ENCODE data around the gene CNKSR3. TPM values are rescaled to one million over a fixed set of nuclear protein-coding genes. Genes with fewer than 3 reads are reported as not detected.

CNKSR3 gene
- total RNA-seq, 6 donors from 2014 or later = 2.1 to 14.3 (median 7.5) TPM

DNA sequence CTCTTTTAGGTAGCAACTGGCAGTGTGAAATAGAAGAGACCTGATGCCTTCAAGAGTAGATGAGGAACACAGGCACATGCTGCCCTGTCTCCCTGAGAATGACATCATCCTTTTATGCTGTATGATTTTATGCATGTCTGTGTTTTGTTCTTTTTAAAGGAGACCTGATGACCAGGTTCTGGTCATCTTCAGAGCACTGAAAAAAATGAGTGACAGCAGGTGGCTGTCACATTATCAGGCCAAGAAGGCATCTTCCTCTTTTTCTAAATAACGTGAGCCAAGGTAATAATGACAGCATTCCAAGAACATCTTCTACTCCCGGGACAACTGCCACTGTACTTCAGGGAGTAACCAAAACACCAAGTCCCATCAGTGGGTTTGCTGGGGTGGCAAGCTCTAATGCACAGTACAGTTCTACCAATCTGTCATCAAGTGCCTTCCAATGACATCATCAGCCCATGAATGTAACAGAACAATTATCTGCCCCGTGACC lies 28.9 kb downstream of the CNKSR3 start:
- Histone ChIP-seq H3K4me1 (peaks cover 5 to 24% (median 14%) of the 10 kb centered on the region in 4 donors), H3K9me3 (no peaks in the 10 kb centered on the region), H3K27me3 (no peaks in the 10 kb centered on the region), H3K27ac (no peak overlapping the region), H3K36me3 (no peaks in the 10 kb centered on the region), H3K4me3 (no peak overlapping the region)
- WGBS, 2 donors = 76 to 84% methylated on average over 3 of the region's 3 CpGs
- TF ChIP-seq, protein P1, sequence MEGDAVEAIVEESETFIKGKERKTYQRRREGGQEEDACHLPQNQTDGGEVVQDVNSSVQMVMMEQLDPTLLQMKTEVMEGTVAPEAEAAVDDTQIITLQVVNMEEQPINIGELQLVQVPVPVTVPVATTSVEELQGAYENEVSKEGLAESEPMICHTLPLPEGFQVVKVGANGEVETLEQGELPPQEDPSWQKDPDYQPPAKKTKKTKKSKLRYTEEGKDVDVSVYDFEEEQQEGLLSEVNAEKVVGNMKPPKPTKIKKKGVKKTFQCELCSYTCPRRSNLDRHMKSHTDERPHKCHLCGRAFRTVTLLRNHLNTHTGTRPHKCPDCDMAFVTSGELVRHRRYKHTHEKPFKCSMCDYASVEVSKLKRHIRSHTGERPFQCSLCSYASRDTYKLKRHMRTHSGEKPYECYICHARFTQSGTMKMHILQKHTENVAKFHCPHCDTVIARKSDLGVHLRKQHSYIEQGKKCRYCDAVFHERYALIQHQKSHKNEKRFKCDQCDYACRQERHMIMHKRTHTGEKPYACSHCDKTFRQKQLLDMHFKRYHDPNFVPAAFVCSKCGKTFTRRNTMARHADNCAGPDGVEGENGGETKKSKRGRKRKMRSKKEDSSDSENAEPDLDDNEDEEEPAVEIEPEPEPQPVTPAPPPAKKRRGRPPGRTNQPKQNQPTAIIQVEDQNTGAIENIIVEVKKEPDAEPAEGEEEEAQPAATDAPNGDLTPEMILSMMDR (IDR thresholded peaks at IDR 0.05) = no peak
- TF ChIP-seq POLR2A (IDR thresholded peaks at IDR 0.05) = no peak
- TF ChIP-seq EP300 (IDR thresholded peaks at IDR 0.05) = no peak
- TF ChIP-seq POLR2AphosphoS5 (IDR thresholded peaks at IDR 0.05) = no peak
- no peak for ATAC-seq (ENCODE audit: low FRiP score in 2 of 2)
- no peak for DNase-seq

DNA sequence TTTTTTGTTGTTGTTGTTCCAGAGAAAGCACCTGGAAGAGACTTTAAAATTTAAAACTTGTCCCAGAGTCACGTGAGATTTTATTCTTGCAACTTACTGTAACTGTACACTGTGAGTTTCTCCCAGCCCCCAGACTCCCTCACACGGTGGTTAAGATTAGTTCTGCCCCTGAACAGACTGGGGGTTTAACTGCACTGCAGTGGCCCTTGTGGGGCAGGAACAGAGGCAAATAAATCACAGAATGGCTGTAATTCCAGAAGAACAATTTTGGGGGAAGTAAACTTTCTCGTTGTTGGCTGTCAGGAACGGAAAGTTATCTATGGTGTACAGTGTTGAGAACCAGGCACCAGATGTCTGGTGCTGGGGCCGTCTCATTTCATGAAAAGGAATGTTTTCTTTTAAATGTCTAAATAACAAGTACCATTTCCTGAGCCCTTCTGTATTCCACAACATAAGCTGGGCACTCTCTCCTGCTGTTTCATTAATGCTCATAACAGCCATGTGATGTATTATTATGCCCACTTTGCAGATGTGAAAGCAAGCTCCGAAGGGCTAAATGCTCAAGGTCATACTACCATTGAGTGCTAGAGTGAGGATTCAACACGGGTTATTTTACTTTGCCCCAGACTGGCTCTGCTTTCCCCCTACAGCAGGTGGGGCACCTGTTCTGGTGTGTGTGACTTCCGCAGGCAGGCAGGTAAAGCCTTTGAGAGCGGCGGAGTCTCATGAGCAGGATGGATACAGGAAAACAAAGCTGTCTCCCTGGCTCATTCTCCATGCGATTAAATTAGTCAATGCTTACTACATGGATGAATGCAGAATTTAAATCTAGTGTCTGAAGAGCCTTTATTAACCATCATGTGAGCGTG lies 30.5 kb downstream of the CNKSR3 start:
- no peak overlapping the region for H3K4me3 ChIP-seq
- ATAC-seq (ENCODE audit: low FRiP score in 2 of 2) = no peak
- TF ChIP-seq POLR2AphosphoS5 (IDR thresholded peaks at IDR 0.05) = no peak
- no peaks in the 10 kb centered on the region for H3K27me3 ChIP-seq
- H3K36me3 ChIP-seq = no peaks in the 10 kb centered on the region
- peaks cover 5 to 24% (median 7%) of the 10 kb centered on the region in 4 donors for H3K4me1 ChIP-seq
- no peak for DNase-seq
- H3K27ac ChIP-seq = no peak overlapping the region
- no peaks in the 10 kb centered on the region for H3K9me3 ChIP-seq
- WGBS, 2 donors = 64 to 66% methylated on average over 8 to 12 of the region's 12 CpGs

DNA sequence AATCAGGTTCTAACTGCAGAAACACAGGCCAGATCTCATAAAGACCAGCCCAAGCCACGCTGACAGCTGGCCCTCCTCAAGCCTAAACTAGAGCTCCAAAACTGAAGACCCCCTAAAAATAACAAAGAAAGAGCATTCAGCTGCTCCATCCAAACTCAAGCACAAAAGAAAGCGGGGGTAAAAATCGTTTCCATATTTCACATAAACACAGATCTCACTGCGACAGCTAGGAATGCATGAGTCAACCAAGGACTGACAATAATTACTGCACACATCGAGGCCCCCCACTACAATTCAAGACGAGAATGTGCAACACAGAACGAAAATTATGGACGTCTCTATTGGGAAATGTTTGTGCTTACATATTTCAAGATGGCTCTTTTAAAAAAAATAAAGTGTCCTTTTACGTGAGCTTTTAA lies 31.1 kb downstream of the CNKSR3 start:
- Histone ChIP-seq H3K4me3 (no peak overlapping the region), H3K36me3 (no peaks in the 10 kb centered on the region), H3K27ac (no peak overlapping the region), H3K27me3 (no peaks in the 10 kb centered on the region), H3K9me3 (no peaks in the 10 kb centered on the region), H3K4me1 (peaks cover 5 to 24% (median 7%) of the 10 kb centered on the region in 4 donors)
- WGBS, 2 donors = 63 to 71% methylated on average over 9 of the region's 9 CpGs
- no peak for TF ChIP-seq POLR2A (IDR thresholded peaks at IDR 0.05)
- ATAC-seq (ENCODE audit: low FRiP score in 2 of 2) (no peak), DNase-seq (no peak)

DNA sequence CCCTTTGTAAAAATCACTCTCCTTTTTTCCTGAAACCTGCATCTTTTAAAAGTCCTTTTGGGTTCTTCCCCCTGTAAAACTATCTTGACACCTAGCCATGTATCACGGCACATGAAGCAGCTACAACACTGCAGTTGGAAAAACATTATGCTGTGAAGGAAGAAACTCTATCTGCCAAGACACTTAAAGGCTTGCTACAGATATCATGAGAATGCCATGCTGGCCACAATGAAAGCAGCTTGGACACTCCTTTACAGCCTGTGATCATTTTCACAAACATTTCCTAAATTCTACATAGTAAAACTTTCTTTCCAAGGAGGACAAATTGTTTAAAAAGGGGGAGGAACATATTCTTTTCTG lies 31.8 kb downstream of the CNKSR3 start:
- Histone ChIP-seq H3K27me3 (no peaks in the 10 kb centered on the region), H3K4me3 (no peak overlapping the region), H3K36me3 (no peaks in the 10 kb centered on the region), H3K4me1 (peaks cover 4 to 24% (median 6%) of the 10 kb centered on the region in 4 donors), H3K27ac (no peak overlapping the region), H3K9me3 (no peaks in the 10 kb centered on the region)
- TF ChIP-seq EP300 (IDR thresholded peaks at IDR 0.05) = no peak
- TF ChIP-seq POLR2AphosphoS5 (IDR thresholded peaks at IDR 0.05) = no peak
- TF ChIP-seq, protein P1 (IDR thresholded peaks at IDR 0.05) = no peak
- no peak for TF ChIP-seq POLR2A (IDR thresholded peaks at IDR 0.05)
- 69 to 74% methylated on average over 1 of the region's 1 CpG for WGBS, 2 donors
- ATAC-seq (ENCODE audit: low FRiP score in 2 of 2) (no peak), DNase-seq (no peak)

DNA sequence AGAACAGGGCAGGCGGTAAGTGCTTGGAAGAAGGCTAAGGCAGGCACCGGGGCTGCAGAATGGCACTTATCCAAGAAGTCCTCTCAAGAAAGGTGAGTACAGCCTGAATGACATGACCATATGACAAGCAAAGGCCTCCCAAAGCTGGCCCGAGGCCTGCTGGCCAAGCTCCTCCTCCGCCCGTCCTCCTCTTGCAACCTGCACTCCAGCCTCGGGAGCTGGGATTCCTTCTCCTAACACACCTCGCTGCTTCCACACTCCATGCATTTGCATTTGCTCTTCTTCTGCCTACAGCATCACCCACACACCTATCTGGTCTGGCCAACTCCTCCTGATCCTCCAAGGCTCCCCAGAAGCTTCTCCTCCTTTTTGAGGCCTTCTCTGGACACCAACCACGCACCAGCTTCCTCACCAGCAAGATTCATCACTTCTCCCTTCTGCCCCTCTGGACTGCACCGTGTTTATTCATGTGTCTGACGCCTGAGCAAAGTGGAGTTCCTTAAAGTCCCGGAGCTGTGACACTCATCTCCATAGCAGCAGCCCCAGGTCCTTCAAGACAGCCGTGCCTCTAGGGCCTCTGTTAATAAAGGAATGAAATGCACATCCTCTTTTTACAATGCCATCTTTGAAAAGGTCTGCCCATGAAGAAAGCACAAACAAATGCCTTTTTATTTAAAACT lies 32.3 kb downstream of the CNKSR3 start:
- no peak for TF ChIP-seq POLR2AphosphoS5 (IDR thresholded peaks at IDR 0.05)
- no peak for TF ChIP-seq POLR2A (IDR thresholded peaks at IDR 0.05)
- TF ChIP-seq, protein P1 (IDR thresholded peaks at IDR 0.05) = no peak
- no peak for TF ChIP-seq EP300 (IDR thresholded peaks at IDR 0.05)
- 61 to 63% methylated on average over 12 of the region's 12 CpGs for WGBS, 2 donors
- Histone ChIP-seq H3K27ac (no peak overlapping the region), H3K9me3 (no peaks in the 10 kb centered on the region), H3K4me3 (no peak overlapping the region), H3K36me3 (no peaks in the 10 kb centered on the region), H3K27me3 (no peaks in the 10 kb centered on the region), H3K4me1 (peaks cover 0 to 24% (median 6%) of the 10 kb centered on the region in 4 donors)
- peak; percentile 53 to 70 for ATAC-seq (ENCODE audit: low FRiP score in 2 of 2)
- DNase-seq = peak; percentile 65 to 76
